DND-41 (cell line): ENCODE data around the gene DSCAML1.

Experiments
- ATAC-seq: fragments of 200-7000 bp; cut with Tn5 transposase; 3 replicates; pipeline ENCODE4 v1.9.1; 2021; ENCODE audit warnings: low read depth; ENCODE audit not compliant: insufficient read depth
- DNase-seq: peaks from one replicate; pipeline ENCODE4 v3.0.0-alpha.2; 2020
- H2AFZ ChIP-seq: 2 replicates; pipeline ENCODE4 v1.6.0; 2012; ENCODE audit warnings: low read depth, low read length
- H3K27ac ChIP-seq: 2 replicates; pipeline ENCODE4 v1.5.1; 2012; ENCODE audit warnings: low read length, inconsistent platforms
- H3K27me3 ChIP-seq: fragments of 200-600 bp; sonication (generic); 2 replicates; pipeline ENCODE4 v1.6.0; 2012; ENCODE audit warnings: low read length, mild to moderate bottlenecking, inconsistent platforms; ENCODE audit not compliant: insufficient read depth, poor library complexity
- H3K36me3 ChIP-seq: 2 replicates; pipeline ENCODE4 v1.5.1; 2012; ENCODE audit warnings: low read length, inconsistent platforms; ENCODE audit not compliant: insufficient read depth
- H3K4me1 ChIP-seq: 2 replicates; pipeline ENCODE4 v1.5.1; 2012; ENCODE audit warnings: mild to moderate bottlenecking, low read length; ENCODE audit not compliant: insufficient read depth
- H3K4me2 ChIP-seq: 2 replicates; pipeline ENCODE4 v1.6.0; 2012; ENCODE audit warnings: mild to moderate bottlenecking, moderate library complexity, low read length, inconsistent platforms; ENCODE audit not compliant: insufficient read depth
- H3K4me3 ChIP-seq, 2 experiments: fragments of 200-600 bp in 1 of 2; shearing (Covaris generic) in 1 of 2; 2 replicates each; pipeline ENCODE4 v1.5.1; 2012 to 2016; ENCODE audit warnings: inconsistent platforms in 2 of 2, low read length in 2 of 2, mild to moderate bottlenecking in 2 of 2, low read depth in 1 of 2, moderate library complexity in 1 of 2
- H3K79me2 ChIP-seq: 2 replicates; pipeline ENCODE4 v1.6.0; 2012; ENCODE audit warnings: low read length, inconsistent platforms; ENCODE audit not compliant: insufficient read depth
- H3K9ac ChIP-seq: 2 replicates; pipeline ENCODE4 v1.6.0; 2012; ENCODE audit warnings: low read depth, mild to moderate bottlenecking, inconsistent platforms, low read length, moderate library complexity
- H3K9me3 ChIP-seq: 2 replicates; pipeline ENCODE4 v1.5.1; 2012; ENCODE audit warnings: low read length, moderate library complexity, mild to moderate bottlenecking, inconsistent platforms; ENCODE audit not compliant: insufficient read depth, severe bottlenecking
- H4K20me1 ChIP-seq: 2 replicates; pipeline ENCODE4 v1.6.0; 2012; ENCODE audit warnings: low read length; ENCODE audit not compliant: insufficient read depth
- EZH2 ChIP-seq: IDR thresholded peaks from 3 replicates; pipeline ENCODE4 v1.6.1; 2012; ENCODE audit warnings: borderline replicate concordance, low read depth, mild to moderate bottlenecking, moderate library complexity, low read length, inconsistent platforms; ENCODE audit not compliant: severe bottlenecking
- TF ChIP-seq, protein P1 (sequence below): IDR thresholded peaks from 2 replicates; pipeline ENCODE4 v1.5.1; 2012; ENCODE audit warnings: borderline replicate concordance, low read length, moderate library complexity, mild to moderate bottlenecking; ENCODE audit not compliant: poor library complexity, severe bottlenecking; ENCODE audit errors: extremely low read depth

DSCAML1 gene

GRCh38 chr11:117428856-117429229, 368.2 kb downstream of the DSCAML1 start:
- H3K27ac ChIP-seq = no peak overlapping the region
- H3K9ac ChIP-seq = no peak overlapping the region
- no peak overlapping the region for H3K4me3 ChIP-seq
- no peaks in the 10 kb centered on the region for H3K27me3 ChIP-seq
- no peaks in the 10 kb centered on the region for H3K79me2 ChIP-seq
- H2AFZ ChIP-seq = no peak overlapping the region
- H3K36me3 ChIP-seq = 0 out of 2 replicates have a peak, but pooled peaks cover 5% of the 10 kb centered on the region
- no peak for ATAC-seq
- DNase-seq = no peak
- no peaks in the 10 kb centered on the region for H3K4me1 ChIP-seq
- peaks cover 2% of the 10 kb centered on the region; the same call in 1 of the 2 replicates for H4K20me1 ChIP-seq
- H3K9me3 ChIP-seq = no peaks in the 10 kb centered on the region
- TF ChIP-seq, protein P1, sequence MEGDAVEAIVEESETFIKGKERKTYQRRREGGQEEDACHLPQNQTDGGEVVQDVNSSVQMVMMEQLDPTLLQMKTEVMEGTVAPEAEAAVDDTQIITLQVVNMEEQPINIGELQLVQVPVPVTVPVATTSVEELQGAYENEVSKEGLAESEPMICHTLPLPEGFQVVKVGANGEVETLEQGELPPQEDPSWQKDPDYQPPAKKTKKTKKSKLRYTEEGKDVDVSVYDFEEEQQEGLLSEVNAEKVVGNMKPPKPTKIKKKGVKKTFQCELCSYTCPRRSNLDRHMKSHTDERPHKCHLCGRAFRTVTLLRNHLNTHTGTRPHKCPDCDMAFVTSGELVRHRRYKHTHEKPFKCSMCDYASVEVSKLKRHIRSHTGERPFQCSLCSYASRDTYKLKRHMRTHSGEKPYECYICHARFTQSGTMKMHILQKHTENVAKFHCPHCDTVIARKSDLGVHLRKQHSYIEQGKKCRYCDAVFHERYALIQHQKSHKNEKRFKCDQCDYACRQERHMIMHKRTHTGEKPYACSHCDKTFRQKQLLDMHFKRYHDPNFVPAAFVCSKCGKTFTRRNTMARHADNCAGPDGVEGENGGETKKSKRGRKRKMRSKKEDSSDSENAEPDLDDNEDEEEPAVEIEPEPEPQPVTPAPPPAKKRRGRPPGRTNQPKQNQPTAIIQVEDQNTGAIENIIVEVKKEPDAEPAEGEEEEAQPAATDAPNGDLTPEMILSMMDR = no peak
- TF ChIP-seq EZH2 = no peak
- H3K4me2 ChIP-seq = no peak overlapping the region

GRCh38 chr11:117428186-117428855, 368.7 kb downstream of the DSCAML1 start:
- no peak overlapping the region for H3K9ac ChIP-seq
- H4K20me1 ChIP-seq = peaks cover 2% of the 10 kb centered on the region; the same call in 1 of the 2 replicates
- no peaks in the 10 kb centered on the region for H3K4me1 ChIP-seq
- H3K9me3 ChIP-seq = no peaks in the 10 kb centered on the region
- no peaks in the 10 kb centered on the region for H3K79me2 ChIP-seq
- ATAC-seq = no peak
- TF ChIP-seq EZH2 = no peak
- TF ChIP-seq, protein P1 = no peak
- H3K27me3 ChIP-seq = no peaks in the 10 kb centered on the region
- H3K36me3 ChIP-seq = 0 out of 2 replicates have a peak, but pooled peaks cover 5% of the 10 kb centered on the region
- no peak overlapping the region for H2AFZ ChIP-seq
- H3K4me3 ChIP-seq = no peak overlapping the region
- DNase-seq = no peak
- H3K4me2 ChIP-seq = no peak overlapping the region
- no peak overlapping the region for H3K27ac ChIP-seq

GRCh38 chr11:117427356-117427874, 369.6 kb downstream of the DSCAML1 start:
- no peak overlapping the region for H2AFZ ChIP-seq
- H3K79me2 ChIP-seq = no peaks in the 10 kb centered on the region
- DNase-seq (no peak), ATAC-seq (no peak)
- H3K4me3 ChIP-seq = no peak overlapping the region
- H3K4me1 ChIP-seq = no peaks in the 10 kb centered on the region
- no peak for TF ChIP-seq EZH2
- TF ChIP-seq, protein P1 = no peak
- H3K27ac ChIP-seq = no peak overlapping the region
- H3K36me3 ChIP-seq = 0 out of 2 replicates have a peak, but pooled peaks cover 5% of the 10 kb centered on the region
- no peak overlapping the region for H3K9ac ChIP-seq
- H3K27me3 ChIP-seq = no peaks in the 10 kb centered on the region
- H3K9me3 ChIP-seq = no peaks in the 10 kb centered on the region
- H4K20me1 ChIP-seq = peaks cover 2% of the 10 kb centered on the region; the same call in 1 of the 2 replicates
- H3K4me2 ChIP-seq = no peak overlapping the region
